Heart left ventricle (tissue), 16 donors: ENCODE data around the gene CUX1. TPM values are rescaled to one million over a fixed set of nuclear protein-coding genes. Genes with fewer than 3 reads are reported as not detected.

Experiments used
- ATAC-seq, 4 donors: fragments of 200-7000 bp; cut with Tn5 transposase; one replicate each; pipeline ENCODE4 v1.9.1; 2020 to 2022; ENCODE audit warnings: moderate library complexity in 4 of 4, mild to moderate bottlenecking in 3 of 4, moderate number of reproducible peaks in 1 of 4
- DNase-seq, 5 donors: peaks; one replicate each; pipeline ENCODE4 v3.0.0-alpha.2; 2020
- H3K27ac ChIP-seq, 12 donors: fragments of 200-600 bp; sonication (generic) in 4 of 12; one replicate each; pipeline versions ENCODE4 v1.5.0 to v1.8.0; 2016 to 2022; ENCODE audit warnings: mild to moderate bottlenecking in 2 of 12
- H3K27me3 ChIP-seq, 9 donors: fragments of 200-600 bp; sonication (generic) in 2 of 9; one replicate each; pipeline versions ENCODE4 v1.5.1 to v1.8.0; 2016 to 2022; ENCODE audit warnings: mild to moderate bottlenecking in 3 of 9
- H3K36me3 ChIP-seq, 9 donors: fragments of 200-600 bp; sonication (generic) in 2 of 9; one replicate each; pipeline versions ENCODE4 v1.5.0 to v1.8.0; 2018 to 2022; ENCODE audit warnings: mild to moderate bottlenecking in 2 of 9
- H3K4me1 ChIP-seq, 12 donors: fragments of 200-600 bp; sonication (generic) in 4 of 12; one replicate each; pipeline versions ENCODE4 v1.5.0 to v1.8.0; 2016 to 2022; ENCODE audit warnings: mild to moderate bottlenecking in 3 of 12
- H3K4me3 ChIP-seq, 12 donors: fragments of 200-600 bp; sonication (generic) in 4 of 12; one replicate each; pipeline versions ENCODE4 v1.5.0 to v1.8.0; 2017 to 2022; ENCODE audit warnings: mild to moderate bottlenecking in 9 of 12, moderate library complexity in 4 of 12
- H3K9me3 ChIP-seq, 12 donors: fragments of 200-600 bp; sonication (generic) in 4 of 12; one replicate each; pipeline versions ENCODE4 v1.5.0 to v1.8.0; 2016 to 2022; ENCODE audit warnings: mild to moderate bottlenecking in 1 of 12
- POLR2A ChIP-seq, 2 donors: fragments of 450-650 bp; IDR thresholded peaks; one replicate each; pipeline ENCODE4 v1.6.1; 2017; ENCODE audit warnings: antibody characterized with exemption in 2 of 2, mild to moderate bottlenecking in 2 of 2, moderate library complexity in 2 of 2
- WGBS, 4 donors: extraction: QIAGEN DNeasy Blood & Tissue Kit in 2 of 4; methylation state at CpG; one replicate each; pipeline versions ENCODE4 v1.1.5 to v1.1.7; 2013 to 2018; 5-methylcytosine and 5-hydroxymethylcytosine counted together
- intact Hi-C, 10 donors: fragments of 100-400 bp; cut with DNase I; formaldehyde crosslinking; loops; one replicate each; pipeline versions ENCODE4 v1.11.1 to v1.14.2; 2022
- polyA plus RNA-seq, 2 donors: library from polyadenylated mRNA; stranded (reverse); fragments of 200-250 nt; gene quantifications; one replicate each; pipeline ENCODE4 v1.2.3, GENCODE V29; 2013
- total RNA-seq, 9 donors: library from RNA; depleted of rRNA in 2 of 9; stranded (reverse); fragments of >200 nt in 2 of 9; fragmentation: NEBNext Ultra II Directional in 3 of 9; extraction: Animal tissue kit (Norgen Biotek cat#: 25700) in 3 of 9; gene quantifications; one replicate each; pipeline versions ENCODE4 v1.1.0 to v1.2.4, GENCODE V29; 2016 to 2023
- TF ChIP-seq, protein P1 (sequence below), 12 donors: fragments of 200-600 bp; sonication (generic) in 4 of 12; IDR thresholded peaks; one replicate each; pipeline versions ENCODE4 v1.5.0 to v1.8.0; 2018 to 2022; ENCODE audit warnings: antibody characterized with exemption in 12 of 12, mild to moderate bottlenecking in 5 of 12
- donor health status: ischemic (EF 13 %, LVEDD 7.1; RV severe dilation, severe dysfunction).
- donor health status: healthy with polysubstance abuse.
- donor health status: DM: no; HTN: yes; CAD: no.
- donor health status: DM: no; HTN: no; CAD: no.
- donor health status: ischemic (EF 25% LVEDD 6.9; RV normal size, moderate dysfunction).
- donor health status: ischemic (EF 25% LVEDD 5.7; RV mildly dilated, moderate dysfunction).
- donor health status: healthy.
- donor health status: DM: yes; HTN: yes; CAD: no.
- donor health status: ischemic (EF 35%, LVEDD 5.7; RV mildly dilated, moderate dysfunction).
- donor health status: nonischemic (EF 11% LVEDD 7.7; RV severe dilation, severe dysfunction).
- donor health status: DM: yes; HTN: yes; CAD: no.
- donor health status: PGD.
- donor health status: ischemic (EF 29% LVEDD 5.4; RV normal size, mild dysfunction).
- donor health status: nonischemic (EF 23%, LVEDD 6.1; RV moderate dilation, normal function).

The CUX1 gene
- total and polyA plus RNA-seq, 11 donors: 51.9 to 173 (median 122) TPM

GRCh38 chr7:101976411-101976810 is 159.0 kb downstream of the CUX1 start:
- no peak for TF ChIP-seq POLR2A (IDR thresholded peaks at IDR 0.05)
- TF ChIP-seq, protein P1, sequence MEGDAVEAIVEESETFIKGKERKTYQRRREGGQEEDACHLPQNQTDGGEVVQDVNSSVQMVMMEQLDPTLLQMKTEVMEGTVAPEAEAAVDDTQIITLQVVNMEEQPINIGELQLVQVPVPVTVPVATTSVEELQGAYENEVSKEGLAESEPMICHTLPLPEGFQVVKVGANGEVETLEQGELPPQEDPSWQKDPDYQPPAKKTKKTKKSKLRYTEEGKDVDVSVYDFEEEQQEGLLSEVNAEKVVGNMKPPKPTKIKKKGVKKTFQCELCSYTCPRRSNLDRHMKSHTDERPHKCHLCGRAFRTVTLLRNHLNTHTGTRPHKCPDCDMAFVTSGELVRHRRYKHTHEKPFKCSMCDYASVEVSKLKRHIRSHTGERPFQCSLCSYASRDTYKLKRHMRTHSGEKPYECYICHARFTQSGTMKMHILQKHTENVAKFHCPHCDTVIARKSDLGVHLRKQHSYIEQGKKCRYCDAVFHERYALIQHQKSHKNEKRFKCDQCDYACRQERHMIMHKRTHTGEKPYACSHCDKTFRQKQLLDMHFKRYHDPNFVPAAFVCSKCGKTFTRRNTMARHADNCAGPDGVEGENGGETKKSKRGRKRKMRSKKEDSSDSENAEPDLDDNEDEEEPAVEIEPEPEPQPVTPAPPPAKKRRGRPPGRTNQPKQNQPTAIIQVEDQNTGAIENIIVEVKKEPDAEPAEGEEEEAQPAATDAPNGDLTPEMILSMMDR (IDR thresholded peaks at IDR 0.05): no peak

DNA sequence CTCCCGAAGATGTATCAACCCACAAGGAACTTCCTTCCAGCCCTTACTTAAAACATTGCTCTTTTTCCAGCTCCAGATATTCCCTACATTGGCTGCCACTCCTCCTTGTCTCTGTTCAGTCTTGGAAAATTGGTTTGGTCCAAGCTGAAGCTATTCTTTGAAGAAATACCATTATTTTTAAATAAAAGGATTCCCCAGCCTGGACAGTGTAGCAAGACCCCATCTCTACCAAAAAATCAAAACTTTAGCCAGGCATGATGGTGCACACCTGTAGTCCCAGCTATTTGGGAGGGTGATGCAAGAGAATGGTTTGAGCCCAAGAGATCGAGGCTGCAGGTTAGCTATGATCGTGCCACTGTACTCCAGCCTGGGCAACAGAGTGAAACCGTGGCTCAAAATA is 159.8 kb downstream of the CUX1 start:
- H3K4me3 ChIP-seq: no peak overlapping the region
- H3K36me3 ChIP-seq: no peaks in the 10 kb centered on the region
- DNase-seq: no peak
- TF ChIP-seq, protein P1 (IDR thresholded peaks at IDR 0.05): no peak
- no peak for TF ChIP-seq POLR2A (IDR thresholded peaks at IDR 0.05)
- 83 to 95% (median 94%) methylated on average over 4 of the region's 4 CpGs for WGBS, 4 donors
- no peaks in the 10 kb centered on the region for H3K27me3 ChIP-seq
- H3K9me3 ChIP-seq: no peaks in the 10 kb centered on the region
- peaks cover 0 to 27% (median 3%) of the 10 kb centered on the region in 12 donors for H3K4me1 ChIP-seq
- intact Hi-C loops: no loop called here
- ATAC-seq: no peak
- no peak overlapping the region for H3K27ac ChIP-seq

More at GRCh38 chr7:101976411-101976810, 159.0 kb downstream of the CUX1 start:
- peaks cover 0 to 27% (median 3%) of the 10 kb centered on the region in 12 donors for H3K4me1 ChIP-seq
- ATAC-seq (no peak), DNase-seq (no peak)
- intact Hi-C loops: no loop called here
- H3K27ac ChIP-seq: no peak overlapping the region
- WGBS, 4 donors: 84 to 89% (median 88%) methylated on average over 5 of the region's 5 CpGs
- H3K4me3 ChIP-seq: no peak overlapping the region
- peaks cover 0 to 2% (median 0%) of the 10 kb centered on the region in 12 donors for H3K9me3 ChIP-seq
- no peaks in the 10 kb centered on the region for H3K27me3 ChIP-seq
- H3K36me3 ChIP-seq: no peaks in the 10 kb centered on the region

DNA sequence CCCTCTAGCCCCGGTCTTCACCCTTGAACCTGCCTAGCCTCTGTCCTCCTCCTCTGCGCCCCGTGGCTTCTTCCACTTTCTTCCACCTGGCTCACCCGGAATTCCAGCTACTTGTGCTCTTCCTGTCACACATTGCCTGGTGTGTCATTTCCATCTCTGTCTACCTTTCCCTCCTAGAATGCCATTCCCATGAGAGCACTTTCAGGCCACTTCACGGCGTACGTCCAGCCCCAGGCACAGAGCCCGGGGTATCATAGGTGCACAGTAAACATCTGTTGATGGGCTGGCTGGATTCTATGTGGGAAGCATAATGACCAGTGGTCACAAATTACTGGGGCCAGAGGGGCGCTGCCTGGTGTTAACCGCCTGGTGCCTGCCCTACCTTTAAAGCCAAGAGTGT is 161.3 kb downstream of the CUX1 start:
- ATAC-seq (no peak), DNase-seq (no peak)
- H3K36me3 ChIP-seq: no peaks in the 10 kb centered on the region
- H3K27ac ChIP-seq: no peak overlapping the region
- H3K9me3 ChIP-seq: no peaks in the 10 kb centered on the region
- peaks cover 0 to 17% (median 2%) of the 10 kb centered on the region in 12 donors for H3K4me1 ChIP-seq
- WGBS, 4 donors: 75 to 84% (median 82%) methylated on average over 10 of the region's 10 CpGs
- TF ChIP-seq POLR2A (IDR thresholded peaks at IDR 0.05): no peak
- TF ChIP-seq, protein P1 (IDR thresholded peaks at IDR 0.05): no peak
- H3K4me3 ChIP-seq: no peak overlapping the region
- intact Hi-C loops: no loop called here
- H3K27me3 ChIP-seq: no peaks in the 10 kb centered on the region

- H3K27ac ChIP-seq: no peak overlapping the region
- no peak for TF ChIP-seq POLR2A (IDR thresholded peaks at IDR 0.05)
- no peaks in the 10 kb centered on the region for H3K36me3 ChIP-seq
- no peaks in the 10 kb centered on the region for H3K9me3 ChIP-seq
- ATAC-seq (no peak), DNase-seq (no peak)
- no peak overlapping the region for H3K4me3 ChIP-seq
- no peaks in the 10 kb centered on the region for H3K27me3 ChIP-seq
- peaks cover 0 to 38% (median 3%) of the 10 kb centered on the region in 12 donors for H3K4me1 ChIP-seq
- WGBS, 4 donors: 95 to 100% (median 98%) methylated on average over 4 of the region's 4 CpGs
- intact Hi-C loops: no loop called here
Observed at GRCh38 chr7:101983147-101983811, 165.9 kb downstream of the CUX1 start.
